Osteoblast (primary cell): ENCODE results near the gene CNTNAP5. TPM values are rescaled to one million over a fixed set of nuclear protein-coding genes. Genes with fewer than 3 reads are reported as not detected.

Experiments used
- DNase-seq: peaks from one replicate; pipeline ENCODE4 v3.0.0; 2011; ENCODE audit warnings: low spot score, mixed read lengths; ENCODE audit not compliant: insufficient read length; ENCODE audit errors: missing footprints
- H2AFZ ChIP-seq: 2 replicates; pipeline ENCODE4 v1.6.0; 2011; ENCODE audit warnings: mild to moderate bottlenecking, low read length
- H3K27ac ChIP-seq: 2 replicates; pipeline ENCODE4 v1.5.1; 2011; ENCODE audit warnings: mild to moderate bottlenecking, low read depth, low read length, moderate library complexity
- H3K27me3 ChIP-seq: 2 replicates; pipeline ENCODE4 v1.6.0; 2012; ENCODE audit warnings: mild to moderate bottlenecking, control low read depth, inconsistent platforms, low read length, moderate library complexity; ENCODE audit not compliant: insufficient read depth
- H3K36me3 ChIP-seq: 2 replicates; pipeline ENCODE4 v1.5.1; 2011; ENCODE audit warnings: mild to moderate bottlenecking, low read length, control low read depth, moderate library complexity; ENCODE audit not compliant: insufficient read depth
- H3K4me1 ChIP-seq: 2 replicates; pipeline ENCODE4 v1.5.1; 2011; ENCODE audit warnings: mild to moderate bottlenecking, low read length, control low read depth, moderate library complexity; ENCODE audit not compliant: insufficient read depth
- H3K4me2 ChIP-seq: 2 replicates; pipeline ENCODE4 v1.6.0; 2011; ENCODE audit warnings: mild to moderate bottlenecking, low read length; ENCODE audit not compliant: insufficient read depth
- H3K4me3 ChIP-seq: fragments of 200-600 bp; sonication (generic); 3 replicates; pipeline ENCODE4 v1.5.1; 2012; ENCODE audit warnings: mild to moderate bottlenecking, low read length, inconsistent platforms; ENCODE audit not compliant: insufficient read depth
- H3K79me2 ChIP-seq: 2 replicates; pipeline ENCODE4 v1.6.0; 2012; ENCODE audit warnings: mild to moderate bottlenecking, low read length, control low read depth, inconsistent platforms; ENCODE audit not compliant: insufficient read depth
- H3K9me3 ChIP-seq: 2 replicates; pipeline ENCODE4 v1.5.1; 2011; ENCODE audit warnings: low read depth, low read length, control low read depth
- H4K20me1 ChIP-seq: 2 replicates; pipeline ENCODE4 v1.6.0; 2012; ENCODE audit warnings: mild to moderate bottlenecking, low read length, control low read depth; ENCODE audit not compliant: insufficient read depth
- small RNA-seq: library from RNA; depleted of rRNA; stranded (forward); fragments of <200 nt; gene quantifications from one replicate; pipeline ENCODE3, GENCODE V24; 2012
- total RNA-seq: library from RNA; depleted of rRNA; stranded (reverse); fragments of >200 nt; gene quantifications from 2 replicates; pipeline ENCODE4 v1.2.3, GENCODE V29; 2012
- TF ChIP-seq, protein P1 (sequence below): IDR thresholded peaks from 2 replicates; pipeline ENCODE4 v1.5.1; 2011; ENCODE audit warnings: mild to moderate bottlenecking, low read depth, low read length, moderate library complexity; ENCODE audit errors: extremely low read depth

Gene CNTNAP5
- total RNA-seq, 1 donor: not detected

DNA sequence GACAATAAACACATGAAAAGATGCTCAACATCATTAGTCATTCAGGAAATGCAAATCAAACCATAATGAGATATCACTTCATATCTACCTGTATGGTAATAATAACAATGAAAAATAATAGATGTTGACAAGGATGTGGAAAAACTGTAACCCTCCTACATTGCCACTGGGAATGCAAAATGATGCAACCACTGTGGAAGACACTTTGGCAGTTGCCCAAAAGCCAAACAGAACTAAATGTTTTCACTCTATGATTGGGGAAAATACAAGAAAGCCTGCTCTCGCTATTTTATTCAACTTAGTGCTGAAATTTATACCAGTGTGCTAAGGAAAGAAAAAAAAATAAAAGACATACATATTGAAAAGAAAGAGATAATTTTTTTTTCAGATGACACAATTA, 934.5 kb downstream of the CNTNAP5 start:
- H3K79me2 ChIP-seq: no peaks in the 10 kb centered on the region
- no peaks in the 10 kb centered on the region for H3K36me3 ChIP-seq
- no peak overlapping the region for H3K4me3 ChIP-seq
- no peaks in the 10 kb centered on the region for H3K9me3 ChIP-seq
- H3K4me1 ChIP-seq: no peaks in the 10 kb centered on the region
- TF ChIP-seq, protein P1, sequence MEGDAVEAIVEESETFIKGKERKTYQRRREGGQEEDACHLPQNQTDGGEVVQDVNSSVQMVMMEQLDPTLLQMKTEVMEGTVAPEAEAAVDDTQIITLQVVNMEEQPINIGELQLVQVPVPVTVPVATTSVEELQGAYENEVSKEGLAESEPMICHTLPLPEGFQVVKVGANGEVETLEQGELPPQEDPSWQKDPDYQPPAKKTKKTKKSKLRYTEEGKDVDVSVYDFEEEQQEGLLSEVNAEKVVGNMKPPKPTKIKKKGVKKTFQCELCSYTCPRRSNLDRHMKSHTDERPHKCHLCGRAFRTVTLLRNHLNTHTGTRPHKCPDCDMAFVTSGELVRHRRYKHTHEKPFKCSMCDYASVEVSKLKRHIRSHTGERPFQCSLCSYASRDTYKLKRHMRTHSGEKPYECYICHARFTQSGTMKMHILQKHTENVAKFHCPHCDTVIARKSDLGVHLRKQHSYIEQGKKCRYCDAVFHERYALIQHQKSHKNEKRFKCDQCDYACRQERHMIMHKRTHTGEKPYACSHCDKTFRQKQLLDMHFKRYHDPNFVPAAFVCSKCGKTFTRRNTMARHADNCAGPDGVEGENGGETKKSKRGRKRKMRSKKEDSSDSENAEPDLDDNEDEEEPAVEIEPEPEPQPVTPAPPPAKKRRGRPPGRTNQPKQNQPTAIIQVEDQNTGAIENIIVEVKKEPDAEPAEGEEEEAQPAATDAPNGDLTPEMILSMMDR: no peak
- no peak overlapping the region for H2AFZ ChIP-seq
- H3K27ac ChIP-seq: no peak overlapping the region
- no peaks in the 10 kb centered on the region for H3K27me3 ChIP-seq
- H4K20me1 ChIP-seq: no peaks in the 10 kb centered on the region
- DNase-seq: no peak
- no peak overlapping the region for H3K4me2 ChIP-seq

DNA sequence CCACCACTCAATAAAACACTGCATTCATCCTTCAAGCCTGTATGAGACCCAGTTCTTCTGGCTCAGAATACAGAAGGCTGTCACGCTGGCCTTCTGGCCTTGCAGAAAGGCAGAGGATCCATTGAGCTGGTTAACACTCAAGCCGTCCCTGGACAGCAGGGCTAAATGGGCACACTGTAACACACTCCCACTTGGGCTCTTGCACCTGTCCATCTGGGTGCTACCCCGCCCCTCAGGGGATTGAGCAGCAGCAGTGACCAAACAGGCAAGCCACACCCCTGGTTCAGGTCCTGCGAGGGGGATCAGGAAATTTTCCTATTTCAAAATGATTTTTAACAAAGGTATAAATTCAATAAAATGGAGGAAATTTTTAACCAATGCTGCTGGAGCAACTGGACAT, 936.0 kb downstream of the CNTNAP5 start:
- no peak overlapping the region for H3K4me3 ChIP-seq

More for the DNA sequence above, 936.0 kb downstream of the CNTNAP5 start:
- no peaks in the 10 kb centered on the region for H3K27me3 ChIP-seq
- H3K27ac ChIP-seq: no peak overlapping the region
- H3K79me2 ChIP-seq: no peaks in the 10 kb centered on the region
- no peak for DNase-seq
- H3K36me3 ChIP-seq: no peaks in the 10 kb centered on the region
- H3K4me1 ChIP-seq: no peaks in the 10 kb centered on the region
- no peak overlapping the region for H3K4me2 ChIP-seq
- TF ChIP-seq, protein P1: no peak
- H4K20me1 ChIP-seq: no peaks in the 10 kb centered on the region
- no peaks in the 10 kb centered on the region for H3K9me3 ChIP-seq
- H2AFZ ChIP-seq: no peak overlapping the region

Small RNA genes lying within 50 kb of the gene (small RNA-seq; reads per million reads assigned to genes)
- gene AC019159.1: not detected
- gene MTND5P22: not detected
- not detected for gene RNA5SP102
